Colonic mucosa (tissue), 4 donors: Measurements from ENCODE around the gene CDK10. TPM values are rescaled to one million over a fixed set of nuclear protein-coding genes. Genes with fewer than 3 reads are reported as not detected.

Experiments
- DNase-seq: peaks from one replicate; pipeline ENCODE4 v3.0.0-alpha.2; 2020
- H3K27ac ChIP-seq: fragments of 200-600 bp; one replicate; pipeline ENCODE4 v1.8.0; 2021
- H3K27me3 ChIP-seq: fragments of 200-600 bp; one replicate; pipeline ENCODE4 v1.8.0; 2021
- H3K36me3 ChIP-seq: fragments of 200-600 bp; one replicate; pipeline ENCODE4 v1.8.0; 2021
- H3K4me1 ChIP-seq: fragments of 200-600 bp; one replicate; pipeline ENCODE4 v1.8.0; 2021; ENCODE audit warnings: mild to moderate bottlenecking
- H3K4me3 ChIP-seq: fragments of 200-600 bp; one replicate; pipeline ENCODE4 v1.8.0; 2021
- H3K9ac ChIP-seq, 2 donors: one replicate each; pipeline ENCODE4 v1.7.0; 2013; ENCODE audit warnings: control low read depth in 2 of 2, low read depth in 2 of 2, low read length in 2 of 2
- H3K9me3 ChIP-seq: fragments of 200-600 bp; one replicate; pipeline ENCODE4 v1.8.0; 2021
- CTCF ChIP-seq: fragments of 200-600 bp; IDR thresholded peaks from one replicate; pipeline ENCODE4 v1.8.0; 2022; ENCODE audit warnings: antibody characterized with exemption, mild to moderate bottlenecking
- intact Hi-C: fragments of 100-400 bp; cut with DNase I; formaldehyde crosslinking; loops from one replicate; pipeline ENCODE4 v1.14.1; 2022
- total RNA-seq, 2 donors: library from RNA; stranded (reverse); fragmentation: NEBNext Ultra II Directional in 1 of 2; extraction: Animal tissue kit (Norgen Biotek cat#: 25700) in 1 of 2; gene quantifications; one replicate each; pipeline ENCODE4 v1.2.1, GENCODE V29; 2021
- donor health status: healthy.
- donor health status: DM: no; HTN: no; CAD: no.
- donor health status: DM: no; HTN: no; CAD: no.

CDK10 gene
- total RNA-seq, 2 donors from 2014 or later = 72.2 to 136 TPM

GRCh38 chr16:89739383-89739782, 52.9 kb downstream of the CDK10 start:
- Histone ChIP-seq H3K4me1 (no peaks in the 10 kb centered on the region), H3K36me3 (peaks cover 28% of the 10 kb centered on the region), H3K4me3 (no peak overlapping the region), H3K27me3 (no peaks in the 10 kb centered on the region), H3K9me3 (no peaks in the 10 kb centered on the region), H3K27ac (no peak overlapping the region), H3K9ac (no peak overlapping the region)
- intact Hi-C loops = no loop called here
- no peak for TF ChIP-seq CTCF
- DNase-seq = no peak

- intact Hi-C loops = no loop called here
- H3K4me3 ChIP-seq = no peak overlapping the region
- DNase-seq = no peak
Observed at GRCh38 chr16:89741342-89742014, 55.0 kb downstream of the CDK10 start.

GRCh38 chr16:89742948-89743347, 56.5 kb downstream of the CDK10 start:
- H3K9me3 ChIP-seq = no peaks in the 10 kb centered on the region
- no peaks in the 10 kb centered on the region for H3K4me1 ChIP-seq
- intact Hi-C loops = no loop called here
- H3K36me3 ChIP-seq = peaks cover 15% of the 10 kb centered on the region
- no peak for TF ChIP-seq CTCF
- H3K27ac ChIP-seq = no peak overlapping the region
- H3K27me3 ChIP-seq = no peaks in the 10 kb centered on the region
- no peak for DNase-seq
- no peak overlapping the region for H3K4me3 ChIP-seq
- no peak overlapping the region for H3K9ac ChIP-seq

More at GRCh38 chr16:89741342-89742014, 55.0 kb downstream of the CDK10 start:
- H3K36me3 ChIP-seq = peaks cover 28% of the 10 kb centered on the region
- H3K4me1 ChIP-seq = no peaks in the 10 kb centered on the region
- H3K9me3 ChIP-seq = no peaks in the 10 kb centered on the region
- H3K27ac ChIP-seq = no peak overlapping the region
- TF ChIP-seq CTCF = no peak
- H3K27me3 ChIP-seq = no peaks in the 10 kb centered on the region
- H3K9ac ChIP-seq = no peak overlapping the region

- intact Hi-C loops = no loop called here
- Histone ChIP-seq H3K4me3 (no peak overlapping the region), H3K4me1 (no peaks in the 10 kb centered on the region), H3K36me3 (no peaks in the 10 kb centered on the region), H3K27me3 (no peaks in the 10 kb centered on the region), H3K9ac (no peak overlapping the region), H3K27ac (no peak overlapping the region), H3K9me3 (no peaks in the 10 kb centered on the region)
- no peak for DNase-seq
- no peak for TF ChIP-seq CTCF
Observed at GRCh38 chr16:89744813-89745212, 58.3 kb downstream of the CDK10 start.

Other genes with a start within 250 kb of the CDK10 start
- gene ANKRD11, start 196.1 kb upstream of the CDK10 start, total RNA-seq = 100 to 1,000 TPM in 1 of 2 donors, 10 to 100 TPM in 1; 69.4 to 129 TPM
- gene SPG7, start 178.3 kb upstream of the CDK10 start, total RNA-seq = 100 to 1,000 TPM in 1 of 2 donors, 10 to 100 TPM in 1; 85.6 to 105 TPM
- gene RPL13, start 126.0 kb upstream of the CDK10 start, total RNA-seq = 1,000 to 10,000 TPM; 1,855 to 2,011 TPM
- gene CPNE7, start 110.9 kb upstream of the CDK10 start, total RNA-seq = 1 to 10 TPM in 1 of 2 donors, under 1 TPM in 1; 0.19 to 1.6 TPM
- 1 to 10 TPM in 1 of 2 donors, under 1 TPM in 1; 0.42 to 2.7 TPM for gene DPEP1, start 73.0 kb upstream of the CDK10 start, total RNA-seq
- gene CHMP1A, start 29.0 kb upstream of the CDK10 start, total RNA-seq = 100 to 1,000 TPM; 118 to 176 TPM
- 10 to 100 TPM in 1 of 2 donors, 1 to 10 TPM in 1; 4.7 to 10.0 TPM for gene SPATA33, start 28.9 kb upstream of the CDK10 start, total RNA-seq
- gene SPATA2L, start 15.0 kb downstream of the CDK10 start, total RNA-seq = 10 to 100 TPM; 17.8 to 18.4 TPM
- 10 to 100 TPM; 11.9 to 12.7 TPM for gene VPS9D1, start 34.2 kb downstream of the CDK10 start, total RNA-seq
- gene ZNF276, start 34.8 kb downstream of the CDK10 start, total RNA-seq = 10 to 100 TPM; 19.2 to 30.6 TPM
- 10 to 100 TPM; 17.8 to 91.5 TPM for gene FANCA, start 130.0 kb downstream of the CDK10 start, total RNA-seq
- 10 to 100 TPM; 51.7 to 80.5 TPM for gene SPIRE2, start 141.8 kb downstream of the CDK10 start, total RNA-seq
- 100 to 1,000 TPM; 164 to 165 TPM for gene TCF25, start 186.9 kb downstream of the CDK10 start, total RNA-seq
- 1 to 10 TPM; 1.6 to 3.4 TPM for gene MC1R, start 232.2 kb downstream of the CDK10 start, total RNA-seq
- gene TUBB3, start 236.7 kb downstream of the CDK10 start, total RNA-seq = 1 to 10 TPM; 3.2 to 8.0 TPM